Suprapubic skin (tissue), 4 donors: ENCODE data around the gene TRIM51.

ENCODE experiments used
- EP300 ChIP-seq: sonication (generic); formaldehyde crosslinking; IDR thresholded peaks from one replicate; pipeline ENCODE4 v1.6.1; 2017; ENCODE audit warnings: antibody characterized with exemption
- POLR2A ChIP-seq, 2 donors: fragments of 450-650 bp; IDR thresholded peaks; one replicate each; pipeline ENCODE4 v1.6.1; 2017; ENCODE audit warnings: antibody characterized with exemption in 2 of 2, mild to moderate bottlenecking in 2 of 2, moderate library complexity in 2 of 2
- POLR2AphosphoS5 ChIP-seq, 3 donors: sonication (generic); formaldehyde crosslinking; IDR thresholded peaks; one replicate each; pipeline ENCODE4 v1.6.1; 2017; ENCODE audit warnings: antibody characterized with exemption in 3 of 3
- TF ChIP-seq, protein P1 (sequence below), 2 donors: fragments of 200-600 bp in 1 of 2; fragments of 450-650 bp in 1 of 2; sonication (generic) in 1 of 2; IDR thresholded peaks; one replicate each; pipeline ENCODE4 v1.5.1; 2016 to 2019; ENCODE audit warnings: antibody characterized with exemption in 2 of 2, mild to moderate bottlenecking in 1 of 2, moderate library complexity in 1 of 2

DNA sequence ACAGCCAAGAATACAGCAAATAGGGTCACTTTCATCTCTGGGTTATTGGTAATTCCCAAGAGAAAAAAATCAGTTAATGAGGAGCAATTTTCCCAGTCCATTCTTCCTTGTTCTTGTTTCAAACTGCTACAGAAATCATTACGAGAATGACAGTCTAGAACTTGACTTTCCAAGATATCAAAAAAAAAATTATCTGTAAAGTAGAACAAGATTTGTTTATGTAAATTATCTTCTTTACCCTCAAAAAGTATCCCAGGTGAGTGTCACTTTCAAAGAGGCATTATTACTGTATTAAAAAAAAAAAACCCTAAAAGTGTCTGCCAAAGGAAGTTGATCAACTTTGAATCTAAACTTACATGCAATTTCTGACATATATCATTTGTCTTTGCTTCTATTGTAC lies 31.4 kb downstream of the TRIM51 start, which contains the start of gene OR5W2:
- TF ChIP-seq, protein P1, sequence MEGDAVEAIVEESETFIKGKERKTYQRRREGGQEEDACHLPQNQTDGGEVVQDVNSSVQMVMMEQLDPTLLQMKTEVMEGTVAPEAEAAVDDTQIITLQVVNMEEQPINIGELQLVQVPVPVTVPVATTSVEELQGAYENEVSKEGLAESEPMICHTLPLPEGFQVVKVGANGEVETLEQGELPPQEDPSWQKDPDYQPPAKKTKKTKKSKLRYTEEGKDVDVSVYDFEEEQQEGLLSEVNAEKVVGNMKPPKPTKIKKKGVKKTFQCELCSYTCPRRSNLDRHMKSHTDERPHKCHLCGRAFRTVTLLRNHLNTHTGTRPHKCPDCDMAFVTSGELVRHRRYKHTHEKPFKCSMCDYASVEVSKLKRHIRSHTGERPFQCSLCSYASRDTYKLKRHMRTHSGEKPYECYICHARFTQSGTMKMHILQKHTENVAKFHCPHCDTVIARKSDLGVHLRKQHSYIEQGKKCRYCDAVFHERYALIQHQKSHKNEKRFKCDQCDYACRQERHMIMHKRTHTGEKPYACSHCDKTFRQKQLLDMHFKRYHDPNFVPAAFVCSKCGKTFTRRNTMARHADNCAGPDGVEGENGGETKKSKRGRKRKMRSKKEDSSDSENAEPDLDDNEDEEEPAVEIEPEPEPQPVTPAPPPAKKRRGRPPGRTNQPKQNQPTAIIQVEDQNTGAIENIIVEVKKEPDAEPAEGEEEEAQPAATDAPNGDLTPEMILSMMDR (IDR thresholded peaks at IDR 0.05) = no peak
- TF ChIP-seq POLR2A (IDR thresholded peaks at IDR 0.05) = no peak
- no peak for TF ChIP-seq POLR2AphosphoS5 (IDR thresholded peaks at IDR 0.05)
- TF ChIP-seq EP300 = no peak
